OCI-LY1 (cell line): ENCODE measurements around the gene PADI1.

Experiments used
- CTCF ChIP-seq: fragments of 200-600 bp; sonication (generic), shearing (Covaris generic); IDR thresholded peaks from 2 replicates; pipeline ENCODE4 v1.5.1; 2017; ENCODE audit warnings: mild to moderate bottlenecking, antibody characterized with exemption, low read length, moderate library complexity, mixed read lengths
- EZH2 ChIP-seq: fragments of 200-600 bp; sonication (generic), shearing (Covaris generic); IDR thresholded peaks from 2 replicates; pipeline ENCODE4 v1.8.0; 2017; ENCODE audit warnings: borderline replicate concordance, mixed run types, mild to moderate bottlenecking, antibody characterized with exemption, low read length, moderate library complexity, mixed read lengths

DNA sequence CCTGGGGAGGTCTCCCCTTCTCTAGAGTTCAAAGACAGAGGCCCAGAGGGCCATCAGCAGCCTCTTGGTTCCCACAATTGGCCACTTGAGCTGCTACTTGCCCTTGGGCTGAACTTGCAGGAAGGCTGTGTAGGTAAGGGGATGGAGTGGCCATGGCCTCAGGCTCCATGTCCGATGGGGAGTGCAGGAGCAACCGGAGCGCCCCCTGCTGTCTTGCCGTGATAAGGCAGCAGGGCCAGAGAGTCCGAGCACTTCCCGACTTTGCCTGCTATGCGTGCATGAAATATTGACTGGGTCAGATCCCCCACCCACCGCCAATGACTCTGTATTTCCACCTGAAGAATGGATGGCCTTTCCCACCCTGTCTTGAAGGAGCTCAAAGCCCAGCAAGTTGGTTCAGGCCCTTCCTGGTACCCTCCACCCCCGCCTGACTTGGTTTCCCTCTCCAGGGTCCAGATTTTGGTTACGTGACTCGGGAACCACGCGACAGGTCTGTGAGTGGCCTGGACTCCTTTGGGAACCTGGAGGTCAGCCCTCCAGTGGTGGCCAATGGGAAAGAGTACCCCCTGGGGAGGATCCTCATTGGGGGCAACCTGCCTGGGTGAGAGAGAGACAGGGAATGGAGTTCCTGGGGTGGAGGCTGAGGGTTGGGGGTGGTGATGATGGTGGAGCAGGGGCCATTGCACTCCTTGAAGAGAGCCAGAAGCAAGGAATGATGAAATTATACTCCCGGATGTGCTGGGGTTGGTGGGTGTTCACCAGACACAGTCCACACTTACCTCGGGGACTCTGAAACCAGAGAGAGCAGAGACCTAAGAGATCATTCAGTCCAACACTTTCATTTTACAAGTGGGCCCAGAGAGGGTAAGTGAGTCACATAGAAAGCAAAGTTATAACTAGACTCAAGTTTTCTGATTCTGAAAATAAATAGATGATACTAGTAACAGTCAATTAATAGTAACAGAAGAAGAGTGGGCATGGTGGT is 69.5 kb downstream of the PADI1 start:
- TF ChIP-seq CTCF: peak; percentile 72
- TF ChIP-seq EZH2: no peak
